Measurements from ENCODE around the gene ATAD2B.

GRCh38 chr2:23934259-23934658, 7.3 kb upstream of the ATAD2B start:
- TF ChIP-seq, protein P1, sequence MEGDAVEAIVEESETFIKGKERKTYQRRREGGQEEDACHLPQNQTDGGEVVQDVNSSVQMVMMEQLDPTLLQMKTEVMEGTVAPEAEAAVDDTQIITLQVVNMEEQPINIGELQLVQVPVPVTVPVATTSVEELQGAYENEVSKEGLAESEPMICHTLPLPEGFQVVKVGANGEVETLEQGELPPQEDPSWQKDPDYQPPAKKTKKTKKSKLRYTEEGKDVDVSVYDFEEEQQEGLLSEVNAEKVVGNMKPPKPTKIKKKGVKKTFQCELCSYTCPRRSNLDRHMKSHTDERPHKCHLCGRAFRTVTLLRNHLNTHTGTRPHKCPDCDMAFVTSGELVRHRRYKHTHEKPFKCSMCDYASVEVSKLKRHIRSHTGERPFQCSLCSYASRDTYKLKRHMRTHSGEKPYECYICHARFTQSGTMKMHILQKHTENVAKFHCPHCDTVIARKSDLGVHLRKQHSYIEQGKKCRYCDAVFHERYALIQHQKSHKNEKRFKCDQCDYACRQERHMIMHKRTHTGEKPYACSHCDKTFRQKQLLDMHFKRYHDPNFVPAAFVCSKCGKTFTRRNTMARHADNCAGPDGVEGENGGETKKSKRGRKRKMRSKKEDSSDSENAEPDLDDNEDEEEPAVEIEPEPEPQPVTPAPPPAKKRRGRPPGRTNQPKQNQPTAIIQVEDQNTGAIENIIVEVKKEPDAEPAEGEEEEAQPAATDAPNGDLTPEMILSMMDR (IDR thresholded peaks at IDR 0.05) = no peak
- TF ChIP-seq POLR2A (IDR thresholded peaks at IDR 0.05) = no peak

Measured in body of pancreas (tissue), 4 donors.